Fibroblast of upper back skin (primary cell): Measurements from ENCODE around the gene ZDHHC14.

Experiments used
- DNase-seq: peaks from one replicate; pipeline ENCODE4 v3.0.0-alpha.2; 2013

The ZDHHC14 gene

DNA sequence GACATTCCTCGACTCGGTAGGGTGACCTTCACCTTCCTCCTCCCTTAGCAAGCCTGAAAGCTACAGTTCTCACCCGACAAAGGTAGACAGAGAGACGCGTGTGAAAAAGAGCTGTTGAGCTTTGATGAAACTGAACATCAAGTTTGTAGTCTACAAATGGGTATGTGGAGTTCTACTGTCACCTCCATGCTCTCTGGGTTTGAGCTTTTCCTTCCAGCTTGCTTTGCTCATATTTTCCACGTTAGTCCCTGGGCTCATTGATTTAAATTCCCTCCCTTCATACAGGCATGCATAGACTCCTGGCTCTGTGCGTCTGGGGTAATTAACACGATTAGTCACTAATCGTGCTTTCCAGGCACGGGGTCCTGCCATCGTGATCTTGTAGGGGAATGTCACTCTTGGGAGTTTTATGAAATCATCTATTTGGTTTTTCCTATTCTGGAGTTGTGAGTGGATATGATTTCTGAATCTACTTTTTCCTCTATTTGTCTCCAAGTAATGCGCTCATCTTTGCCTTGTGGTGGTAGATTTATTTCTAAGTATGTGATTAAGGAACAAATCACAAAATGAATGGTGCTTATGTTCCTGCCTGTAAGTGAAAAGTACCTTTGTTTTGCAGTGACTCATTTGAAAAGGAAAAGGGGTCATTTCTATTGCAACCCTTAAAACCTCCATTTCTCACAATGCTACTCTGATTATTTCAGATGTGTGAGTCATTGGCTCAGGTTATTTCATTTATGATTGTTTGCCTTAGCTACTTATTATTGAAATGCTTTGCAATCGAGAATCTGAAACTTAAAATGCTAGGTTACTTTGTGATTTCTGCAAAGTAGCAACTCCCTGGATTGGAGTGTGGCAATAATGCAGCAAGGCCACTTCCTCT, 154.6 kb downstream of the ZDHHC14 start:
- DNase-seq, result peak; percentile 51

DNA sequence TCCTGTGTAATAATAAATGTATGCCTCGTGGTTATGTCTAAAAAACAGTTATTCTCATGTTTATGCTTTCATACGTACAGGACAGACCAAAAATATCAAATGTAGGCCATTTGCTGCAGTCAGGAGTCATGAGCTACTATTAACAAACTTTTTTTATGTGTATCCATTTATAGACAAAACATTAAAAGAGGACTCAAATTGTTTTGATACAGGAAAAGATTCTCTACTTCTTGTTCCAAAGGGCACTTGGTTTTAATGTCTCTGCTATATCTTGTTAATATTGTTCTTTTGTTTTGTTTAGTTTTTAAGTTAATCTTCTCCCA, 155.2 kb downstream of the ZDHHC14 start:
- no peak for DNase-seq

DNA sequence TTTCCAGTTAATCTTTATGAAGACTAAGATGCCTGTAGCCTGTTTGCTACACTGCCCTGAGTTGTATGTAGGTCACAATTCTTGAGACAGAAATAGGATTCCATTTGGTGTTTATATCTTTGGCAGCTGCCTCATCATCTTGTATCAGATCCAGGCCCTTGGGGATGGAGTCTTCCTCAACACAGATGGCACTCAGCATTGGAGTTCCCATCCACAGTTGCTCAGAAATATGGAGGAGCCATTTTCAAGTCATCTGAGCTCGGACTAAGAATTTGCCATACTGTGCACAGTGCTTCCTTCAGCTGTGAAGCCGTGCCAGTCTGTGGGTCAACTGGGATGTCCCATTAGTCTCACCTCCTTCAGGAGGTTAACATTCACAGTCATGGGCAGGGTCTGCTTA, 156.6 kb downstream of the ZDHHC14 start:
- no peak for DNase-seq

DNA sequence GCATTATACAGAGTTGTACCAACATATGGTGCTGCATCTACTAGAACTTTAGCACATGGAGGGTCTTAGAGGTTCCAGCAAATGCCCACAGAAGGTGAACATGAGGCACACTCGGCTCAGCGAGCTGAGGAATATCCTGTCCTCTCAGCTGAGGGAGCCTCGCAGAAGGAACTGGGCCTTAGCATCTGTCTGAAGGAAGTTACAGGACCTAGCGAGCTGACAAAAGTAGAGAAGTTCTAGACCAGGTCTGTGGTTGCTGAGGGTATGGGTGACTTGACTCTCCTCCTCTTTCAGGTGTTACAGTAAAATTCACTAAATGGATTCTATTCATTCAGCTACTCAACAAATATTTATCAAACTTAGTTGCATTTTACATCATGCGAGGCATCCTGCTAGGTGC, 157.2 kb downstream of the ZDHHC14 start:
- DNase-seq, result no peak

DNA sequence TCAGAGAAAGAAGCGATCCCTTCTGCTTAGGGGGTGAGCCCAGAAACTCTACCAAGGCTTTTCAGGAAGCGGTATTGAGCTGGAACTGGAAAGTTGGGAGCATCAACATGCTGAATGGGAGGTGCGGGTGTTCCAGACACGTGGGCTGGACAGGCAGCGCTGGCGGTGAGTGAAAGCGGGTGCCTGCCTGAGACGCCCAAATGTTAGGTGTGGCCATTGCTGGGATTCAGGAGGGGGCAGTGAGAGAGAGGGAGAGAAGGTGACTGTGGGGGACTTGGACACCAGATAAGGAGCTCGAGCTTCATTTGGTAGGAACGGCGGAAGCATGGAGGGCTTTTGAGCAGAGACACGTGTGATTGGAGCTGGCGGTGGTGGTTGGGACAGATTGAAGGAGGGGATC, 157.7 kb downstream of the ZDHHC14 start:
- DNase-seq, result no peak

DNA sequence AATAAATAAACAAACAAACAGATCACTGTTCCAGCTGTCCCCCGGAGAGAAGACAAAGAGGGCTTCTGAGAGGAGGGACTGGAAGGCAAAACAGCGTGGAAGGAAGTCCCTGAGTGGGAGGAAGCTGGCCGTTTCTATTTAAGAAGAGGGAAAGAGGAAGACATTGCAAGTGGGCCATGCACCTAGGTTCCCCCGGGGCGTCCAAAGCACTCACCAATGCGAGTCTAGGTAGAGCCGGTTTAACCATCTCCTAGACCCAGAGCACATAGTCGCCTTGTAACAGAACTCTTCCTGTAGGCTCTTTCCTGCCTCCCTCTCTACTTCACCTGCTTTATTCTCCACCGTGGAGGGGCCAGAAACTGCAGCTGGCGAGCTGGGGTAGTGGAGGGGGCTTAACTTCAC, 158.4 kb downstream of the ZDHHC14 start:
- DNase-seq, result no peak

DNA sequence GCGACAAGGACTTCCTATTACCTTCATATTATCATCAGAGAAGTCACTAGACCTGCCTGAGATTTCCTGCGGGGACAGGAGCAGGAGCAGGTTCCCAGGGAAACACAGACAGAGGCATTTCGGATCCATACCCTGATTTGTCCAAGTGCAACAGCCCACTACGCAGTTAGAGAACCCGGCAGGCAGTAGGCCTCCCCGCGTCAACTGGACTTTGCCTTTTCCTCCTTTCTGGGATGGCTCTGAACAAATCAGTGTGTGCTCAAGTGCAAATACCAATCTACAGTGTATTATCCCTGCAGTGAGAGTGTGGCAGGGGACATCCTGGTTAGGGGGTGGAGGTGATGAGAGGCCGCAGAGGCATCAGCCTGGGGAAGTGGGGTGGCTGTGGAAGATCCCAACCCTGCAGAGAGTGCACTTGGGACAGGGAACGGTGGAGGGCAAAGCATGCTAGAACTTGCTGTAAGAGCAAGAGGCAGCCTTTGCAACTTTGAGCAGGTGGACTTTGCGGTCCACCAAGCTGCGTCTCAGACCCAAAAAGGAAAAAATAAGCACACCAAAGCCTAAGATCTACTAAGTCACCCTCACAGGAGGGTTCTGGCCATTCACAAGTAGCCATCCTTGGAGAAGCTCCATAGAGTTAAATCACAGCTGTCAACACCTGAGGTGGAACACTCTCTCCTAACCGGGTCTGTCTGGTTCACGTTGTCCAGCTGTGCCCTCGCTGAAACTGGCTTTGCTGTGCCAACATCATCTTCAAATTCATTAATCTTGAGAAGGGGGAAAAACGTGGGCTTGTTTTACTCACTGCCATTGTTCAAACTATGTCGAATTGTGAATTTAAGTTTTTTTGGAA, 159.1 kb downstream of the ZDHHC14 start:
- DNase-seq, result no peak

DNA sequence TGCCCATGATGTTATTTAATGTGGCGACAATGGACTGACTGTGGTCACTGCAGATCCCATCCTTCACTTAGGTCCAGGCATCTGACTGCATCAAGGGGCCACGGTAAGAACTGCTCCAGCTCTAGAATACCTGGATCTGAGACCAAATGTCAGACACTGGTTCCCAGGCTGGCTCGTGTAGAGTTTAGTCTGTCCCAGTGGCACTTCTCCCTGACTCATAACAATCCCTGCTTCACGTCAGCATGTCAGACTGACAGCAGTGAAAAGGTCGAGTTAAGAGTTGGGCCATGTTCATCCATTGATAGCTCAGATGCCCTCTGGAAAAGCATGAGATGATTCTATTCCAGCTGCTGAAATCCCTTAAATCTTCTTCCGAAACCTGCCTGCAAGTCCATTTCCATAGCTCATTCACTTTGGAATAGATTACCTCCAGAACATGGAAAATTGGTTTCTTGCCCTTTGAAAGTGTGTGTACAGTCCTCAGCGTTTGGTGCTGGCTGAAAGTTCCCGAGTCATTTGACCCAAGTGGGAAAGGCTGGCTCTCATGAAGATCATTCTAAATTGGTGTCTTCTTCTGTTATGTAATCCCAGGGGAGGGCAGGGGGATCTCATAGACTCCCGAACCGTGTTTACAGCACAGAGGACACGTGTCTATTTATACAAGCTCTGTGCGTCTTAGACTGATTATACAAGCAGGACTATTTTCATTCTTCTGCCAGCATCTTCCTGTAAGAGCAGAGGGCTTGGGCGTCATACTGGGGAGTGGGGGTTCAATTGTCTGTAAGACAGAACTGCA, 160.8 kb downstream of the ZDHHC14 start:
- DNase-seq, result no peak

DNA sequence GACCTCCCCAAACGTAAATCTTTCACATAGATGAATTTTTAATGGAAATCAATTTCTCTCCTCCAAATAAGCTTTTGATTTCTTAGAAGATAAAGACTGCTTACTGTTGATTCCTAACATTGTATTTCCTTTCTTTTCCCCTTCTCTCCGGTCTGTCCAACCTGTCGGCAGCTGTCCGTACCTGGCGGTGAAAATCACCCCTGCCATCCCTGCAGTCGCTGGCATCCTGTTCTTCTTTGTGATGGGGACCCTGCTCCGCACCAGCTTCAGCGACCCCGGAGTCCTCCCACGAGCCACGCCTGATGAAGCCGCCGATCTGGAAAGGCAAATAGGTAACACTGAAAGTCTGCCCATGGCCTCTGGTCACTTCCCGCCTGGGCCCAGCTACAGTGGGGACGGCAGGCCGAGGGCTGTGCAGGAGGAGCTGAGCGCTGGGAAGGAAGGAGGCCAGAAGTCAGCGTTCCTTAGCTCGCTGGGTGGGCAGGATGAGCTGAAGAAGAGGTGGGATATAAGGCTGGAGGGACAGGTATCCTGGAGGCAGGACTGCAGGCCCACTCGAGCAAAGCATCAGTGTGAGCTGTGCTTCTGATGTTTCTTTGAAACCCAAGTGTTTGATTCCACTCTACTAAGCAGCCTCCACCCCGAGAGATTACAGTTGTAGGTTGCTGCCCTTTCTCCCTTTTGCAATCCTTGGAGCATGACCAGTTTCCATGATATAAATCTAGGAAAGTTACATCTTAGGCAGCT, 161.6 kb downstream of the ZDHHC14 start:
- no peak for DNase-seq

DNA sequence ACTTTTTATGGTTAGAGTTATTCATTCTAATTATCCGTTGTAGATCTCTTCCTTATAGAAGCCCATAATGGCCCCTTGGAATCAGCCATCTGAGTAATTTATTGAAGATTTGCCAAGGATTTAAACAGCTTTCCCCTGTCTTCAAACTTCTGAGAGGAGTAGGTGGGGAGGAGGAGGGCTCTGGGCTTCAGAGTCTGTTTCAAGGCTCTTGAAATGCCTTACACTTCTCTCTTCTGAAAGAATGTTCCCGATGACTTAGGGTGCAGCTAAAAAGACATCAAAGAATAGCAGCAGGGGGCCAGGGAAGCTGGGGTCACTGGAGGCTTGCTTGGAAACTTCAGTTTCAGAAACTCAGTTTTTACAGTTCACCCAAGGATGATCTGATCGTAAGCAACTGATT, 165.3 kb downstream of the ZDHHC14 start:
- no peak for DNase-seq

DNA sequence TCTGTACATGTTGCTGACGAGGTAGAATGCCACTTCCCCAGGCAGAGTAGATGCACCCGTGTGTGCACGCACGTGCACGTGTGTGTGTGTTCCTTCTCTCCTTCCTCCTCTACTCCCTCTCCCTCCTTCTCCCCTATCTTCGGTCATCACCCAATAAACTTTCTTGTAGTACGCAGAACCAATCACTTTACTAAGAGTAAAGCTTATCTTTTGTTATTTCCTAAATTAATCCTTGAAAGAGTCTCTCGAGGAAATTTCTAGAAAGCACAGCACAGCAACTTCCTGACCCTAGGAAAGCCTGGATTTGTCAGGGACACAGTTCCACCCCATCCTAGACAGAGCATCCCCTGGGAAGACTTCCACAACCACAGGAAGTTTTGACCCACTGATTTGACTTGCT, 166.1 kb downstream of the ZDHHC14 start:
- DNase-seq, result no peak

DNA sequence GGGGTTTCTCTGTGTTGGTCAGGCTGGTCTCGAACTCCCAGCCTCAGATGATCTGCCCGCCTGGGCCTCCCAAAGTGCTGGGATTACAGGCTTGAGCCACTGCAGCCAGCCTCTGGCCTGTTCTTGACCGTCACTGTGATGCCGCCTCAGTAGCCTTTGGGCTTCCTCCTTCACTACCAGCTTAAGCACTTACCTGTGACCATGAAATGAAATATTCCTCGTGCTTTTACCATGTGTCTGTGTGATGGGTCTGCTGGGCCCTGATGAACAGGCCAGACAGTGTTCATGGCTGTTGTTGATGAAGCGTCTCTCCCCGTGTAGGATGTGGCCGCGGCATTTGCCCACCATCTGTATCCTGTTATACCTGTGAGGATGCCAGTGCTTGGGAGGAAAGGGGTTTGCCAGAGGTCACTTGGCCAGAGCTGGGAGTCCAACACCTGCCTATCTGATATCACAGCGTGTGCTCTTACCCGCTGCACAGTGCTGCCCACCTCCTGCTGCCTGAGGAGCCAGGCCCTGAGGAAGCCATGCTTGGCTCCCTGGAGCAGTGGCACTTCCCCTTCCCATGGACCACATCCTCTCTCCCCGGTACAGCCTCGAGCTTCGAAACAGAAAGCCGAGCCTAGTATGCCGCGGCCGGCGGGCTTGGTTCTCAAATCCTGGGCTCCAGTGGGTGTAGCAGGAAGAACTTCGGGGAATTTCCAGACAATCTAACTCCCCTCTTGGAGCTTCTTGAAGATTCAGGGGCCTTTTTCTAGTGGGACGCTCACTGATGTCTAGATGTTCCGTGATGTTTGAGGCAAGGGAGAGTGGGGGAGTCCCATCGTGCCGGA, 167.9 kb downstream of the ZDHHC14 start:
- no peak for DNase-seq

DNA sequence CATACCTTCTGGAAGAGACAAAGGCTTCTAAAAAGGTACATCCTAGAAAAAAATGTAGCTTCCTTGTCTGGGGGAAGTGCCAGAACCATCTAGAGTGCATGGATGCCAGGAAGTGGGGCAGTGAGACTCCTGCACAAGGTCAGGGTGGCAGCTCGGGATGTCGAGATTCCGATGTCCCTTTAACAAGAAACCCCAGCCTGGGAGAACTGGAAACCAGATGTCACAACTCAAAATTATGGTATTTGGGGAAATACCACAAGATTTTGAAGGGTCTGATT, 168.4 kb downstream of the ZDHHC14 start:
- DNase-seq, result no peak

DNA sequence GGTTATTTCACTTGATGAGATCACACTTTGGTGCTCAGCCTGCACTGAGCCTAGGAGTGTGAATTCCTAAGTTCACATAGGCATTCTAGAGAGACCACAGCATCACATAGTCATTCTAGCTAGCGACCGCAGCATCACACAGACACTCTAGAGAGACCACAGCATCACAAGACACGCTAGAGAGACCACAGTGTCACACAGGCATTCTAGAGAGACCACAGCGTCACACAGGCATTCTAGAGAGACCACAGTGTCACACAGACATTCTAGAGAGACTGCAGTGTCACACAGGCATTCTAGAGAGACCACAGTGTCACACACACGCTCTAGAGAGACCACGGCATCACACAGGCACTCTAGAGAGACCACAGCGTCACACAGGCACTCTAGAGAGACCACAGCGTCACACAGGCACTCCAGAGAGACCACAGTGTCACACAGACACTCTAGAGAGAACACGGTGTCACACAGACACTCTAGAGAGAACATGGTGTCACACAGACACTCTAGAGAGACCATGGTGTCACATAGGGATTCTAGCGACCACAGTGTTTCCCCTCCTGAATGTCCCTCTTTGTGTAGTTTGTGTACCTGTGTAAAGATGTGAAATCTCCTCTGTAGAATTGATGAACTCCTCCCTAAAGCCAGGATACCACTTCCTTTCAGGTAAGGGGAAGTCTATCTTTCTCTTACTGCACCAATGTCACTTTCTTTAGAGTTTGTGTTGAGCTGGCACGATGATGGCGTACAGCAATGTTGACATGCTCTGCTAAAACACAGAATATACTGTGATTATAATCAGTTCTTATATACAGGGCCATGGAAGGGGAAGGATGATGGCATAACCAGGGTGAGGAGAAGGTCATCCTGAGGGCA, 169.4 kb downstream of the ZDHHC14 start:
- no peak for DNase-seq

DNA sequence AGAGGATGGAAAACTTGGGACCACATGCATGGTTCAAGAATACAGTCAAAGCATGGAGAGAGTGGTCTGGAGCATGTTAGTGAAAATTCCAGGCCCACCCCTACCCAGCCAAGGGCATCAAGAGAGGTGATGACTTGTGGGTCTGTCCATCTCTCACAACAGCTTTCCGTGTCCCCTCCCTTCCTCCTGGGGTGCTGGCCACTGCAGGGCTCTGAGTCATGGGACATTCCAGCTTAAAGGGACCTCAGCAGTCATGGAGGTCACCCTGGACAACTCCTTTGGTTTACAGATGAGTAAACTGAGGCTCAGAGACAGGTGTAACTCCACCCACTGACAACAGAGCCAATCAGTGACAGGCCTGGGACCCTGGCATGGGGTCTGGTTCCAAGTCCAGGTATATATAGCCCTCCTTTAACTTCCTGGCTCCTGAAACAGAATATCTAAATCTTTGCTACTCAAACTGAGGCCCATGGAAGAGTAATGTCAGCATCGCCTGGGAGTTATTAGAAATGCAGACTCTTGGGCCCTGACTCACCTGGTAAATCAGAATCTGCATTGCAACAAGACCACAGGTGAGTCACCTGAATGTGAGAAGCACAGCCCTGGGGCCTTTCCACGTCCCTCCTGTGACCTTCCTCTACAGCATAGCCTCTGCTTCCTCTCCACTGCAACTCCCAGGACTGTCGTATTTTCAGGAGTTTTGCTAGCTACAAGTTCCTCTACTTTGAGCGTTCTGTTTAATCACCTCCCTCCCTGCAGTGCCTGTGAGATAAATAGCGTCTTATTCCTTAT, 170.2 kb downstream of the ZDHHC14 start:
- no peak for DNase-seq

DNA sequence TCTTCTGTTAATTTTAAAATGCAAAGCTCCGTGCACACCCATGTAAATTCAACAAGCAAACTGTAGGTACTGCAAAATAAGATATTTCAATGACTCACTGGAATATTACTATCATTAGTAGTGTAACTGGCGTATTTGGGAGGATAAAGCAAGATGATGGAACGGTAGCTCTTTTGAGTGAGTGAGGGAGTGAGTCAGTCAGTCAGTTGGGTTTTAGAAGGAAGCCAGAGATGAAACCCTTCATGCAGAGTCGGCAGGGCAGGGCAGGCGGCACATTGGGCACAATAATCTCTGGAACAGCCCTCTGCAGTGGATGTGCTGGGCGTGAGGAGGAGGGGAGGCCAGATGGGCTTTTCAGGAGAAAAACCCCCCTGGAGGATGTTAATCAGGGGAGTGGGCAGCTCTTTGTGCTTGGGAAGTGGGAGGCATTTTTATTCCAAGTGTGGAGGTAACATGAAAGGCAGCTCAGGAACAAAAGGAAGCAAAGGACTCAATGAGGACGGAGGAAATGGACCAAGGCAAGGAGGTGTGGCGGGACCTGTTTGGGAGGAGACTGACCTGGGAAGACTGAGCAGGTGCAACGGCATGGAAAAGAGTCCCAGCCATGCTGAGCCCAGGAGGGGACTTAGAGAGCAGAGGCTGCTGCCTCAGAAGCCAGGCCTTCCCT, 171.2 kb downstream of the ZDHHC14 start:
- no peak for DNase-seq

DNA sequence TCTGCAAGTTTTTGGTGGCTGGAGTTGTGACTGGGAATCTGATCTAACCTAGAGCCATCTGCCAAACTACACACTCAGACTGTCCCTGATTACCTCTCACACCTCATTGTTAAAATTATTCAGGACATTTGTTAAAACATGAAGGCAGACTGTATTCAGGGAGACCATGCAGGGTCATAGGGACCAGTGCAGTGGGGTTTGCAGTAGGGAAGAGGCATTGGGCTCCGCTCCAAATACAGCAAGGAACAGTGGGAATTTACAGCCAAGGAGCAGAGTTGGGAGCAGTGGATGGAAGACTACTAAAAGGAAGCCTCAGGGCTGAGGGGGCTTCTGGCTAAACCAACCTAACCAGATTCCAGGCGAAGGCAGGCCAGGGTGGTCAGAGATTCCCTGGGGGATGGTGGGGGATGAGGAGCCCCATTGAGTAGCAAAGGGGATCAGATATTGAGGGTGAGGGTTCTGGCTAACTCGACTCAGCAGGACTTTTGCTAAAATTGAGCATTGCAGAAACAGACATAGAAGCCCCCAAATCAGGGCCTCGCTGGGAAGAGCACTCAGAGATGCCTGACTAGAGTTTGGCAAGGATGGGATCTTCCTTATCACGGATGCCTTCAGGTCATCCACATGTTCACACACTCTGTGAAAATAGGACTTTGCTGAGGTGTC, 172.0 kb downstream of the ZDHHC14 start:
- no peak for DNase-seq

DNA sequence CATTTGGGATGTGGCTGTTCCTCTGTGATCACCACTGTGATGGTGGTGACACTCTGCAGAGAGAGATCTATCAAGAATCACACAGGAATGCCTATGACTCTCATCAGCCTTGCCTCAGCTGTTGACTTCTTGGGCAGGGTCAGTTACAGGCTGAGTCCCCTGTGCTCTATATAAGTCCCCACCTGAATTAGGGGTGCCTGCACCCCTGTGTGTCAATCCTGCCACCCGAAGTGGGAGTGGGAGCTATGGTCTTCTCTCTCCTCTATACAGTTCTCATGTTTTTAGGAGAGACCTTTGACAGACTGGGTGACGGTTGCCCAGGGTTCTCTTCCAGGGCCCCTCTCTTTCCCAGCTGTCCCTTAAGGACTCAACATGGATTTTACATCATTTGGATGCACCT, 173.8 kb downstream of the ZDHHC14 start:
- no peak for DNase-seq
